Ovary (tissue), 9 donors: ENCODE measurements around the gene CEP128. TPM values are rescaled to one million over a fixed set of nuclear protein-coding genes. Genes with fewer than 3 reads are reported as not detected.

Experiments
- DNase-seq, 5 donors: peaks; one replicate each; pipeline ENCODE4 v3.0.0-alpha.2; 2019 to 2020
- H3K27ac ChIP-seq, 2 donors: fragments of 200-600 bp; one replicate each; pipeline versions ENCODE4 v1.5.1 to v1.8.0; 2019 to 2022
- H3K27me3 ChIP-seq: fragments of 200-600 bp; one replicate; pipeline ENCODE4 v1.8.0; 2022
- H3K36me3 ChIP-seq: fragments of 200-600 bp; sonication (generic); one replicate; pipeline ENCODE4 v1.5.1; 2019
- H3K4me1 ChIP-seq: one replicate; pipeline ENCODE4 v1.8.1; 2013; ENCODE audit warnings: mild to moderate bottlenecking, moderate library complexity; ENCODE audit not compliant: insufficient read depth
- H3K4me3 ChIP-seq: fragments of 200-600 bp; sonication (generic); one replicate; pipeline ENCODE4 v1.5.1; 2017
- H3K9me3 ChIP-seq, 2 donors: fragments of 200-600 bp in 1 of 2; sonication (generic) in 1 of 2; one replicate each; pipeline versions ENCODE4 v1.5.1 to v1.8.1; 2013 to 2019; ENCODE audit warnings: mild to moderate bottlenecking in 1 of 2, moderate library complexity in 1 of 2
- EP300 ChIP-seq: sonication (generic); formaldehyde crosslinking; IDR thresholded peaks from one replicate; pipeline ENCODE4 v1.6.1; 2017; ENCODE audit warnings: antibody characterized with exemption
- POLR2A ChIP-seq: fragments of 450-650 bp; IDR thresholded peaks from one replicate; pipeline ENCODE4 v1.6.1; 2017; ENCODE audit warnings: antibody characterized with exemption, mild to moderate bottlenecking, moderate library complexity
- WGBS, 3 donors: extraction: QIAGEN DNeasy Blood & Tissue Kit in 1 of 3; methylation state at CpG; one replicate each; pipeline versions ENCODE4 v1.1.5 to v1.1.7; 2013 to 2017; 5-methylcytosine and 5-hydroxymethylcytosine counted together
- intact Hi-C, 4 donors: fragments of 100-400 bp; cut with DNase I; formaldehyde crosslinking; loops; one replicate each; pipeline versions ENCODE4 v1.11.0 to v1.15.1; 2022 to 2023
- polyA plus RNA-seq, 2 donors: library from polyadenylated mRNA; stranded (reverse); fragments of 200-250 nt in 1 of 2; fragments of 350-450 nt in 1 of 2; fragmentation: Illumina TruSeq in 1 of 2; extraction: RNeasy Lipid Tissue Mini Kit (QIAGEN cat#74804) in 1 of 2; gene quantifications; one replicate each; pipeline ENCODE4 v1.2.3, GENCODE V29; 2013 to 2014
- total RNA-seq, 7 donors: library from RNA; depleted of rRNA in 2 of 7; stranded (reverse); fragments of >200 nt in 2 of 7; fragmentation: NEBNext Ultra II Directional in 3 of 7; extraction: Animal tissue kit (Norgen Biotek cat#: 25700) in 3 of 7; gene quantifications; one replicate each; pipeline versions ENCODE4 v1.1.0 to v1.2.4, GENCODE V29; 2016 to 2023
- TF ChIP-seq, protein P1 (sequence below), 3 donors: fragments of 450-650 bp in 2 of 3; fragments of 200-600 bp in 1 of 3; IDR thresholded peaks; one replicate each; pipeline versions ENCODE4 v1.5.1 to v1.8.0; 2016 to 2022; ENCODE audit warnings: antibody characterized with exemption in 3 of 3, mild to moderate bottlenecking in 1 of 3
- donor health status: DM: no; HTN: no; CAD: no; lungs with moderate emphysema.
- donor health status: DM: no; HTN: no; CAD: no.
- donor health status: Bipolar disorder and iron deficiency.
- donor health status: DM: yes; HTN: yes; CAD: no.
- donor health status: DM: no; HTN: no; CAD: no.
- donor health status: DM: yes; HTN: yes; CAD: no.

The CEP128 gene
- total and polyA plus RNA-seq, 9 donors = 1.5 to 14.3 (median 6.4) TPM

DNA sequence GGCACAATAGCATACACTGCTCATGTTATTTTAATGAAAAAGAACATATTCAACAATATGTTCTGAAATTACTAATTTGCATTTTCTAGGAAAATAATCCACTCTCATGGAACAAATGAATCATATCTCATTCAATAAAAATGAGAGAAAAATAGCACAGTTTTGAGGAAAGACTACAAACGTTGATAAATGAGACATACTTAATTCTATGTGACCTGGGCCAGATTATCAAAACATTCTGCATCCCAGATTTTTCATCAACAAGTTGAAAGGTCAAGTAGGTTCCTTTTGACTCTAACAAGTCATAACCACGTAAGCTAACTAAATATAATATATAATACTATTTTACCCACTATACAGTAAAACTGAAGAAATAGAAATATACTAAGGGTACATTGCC, 296.7 kb downstream of the CEP128 start:
- H3K4me3 ChIP-seq = no peak overlapping the region
- no peaks in the 10 kb centered on the region for H3K27me3 ChIP-seq
- no peaks in the 10 kb centered on the region for H3K4me1 ChIP-seq
- WGBS, 3 donors = 48 to 62% (median 61%) methylated on average over 2 of the region's 2 CpGs
- no peaks in the 10 kb centered on the region for H3K36me3 ChIP-seq
- intact Hi-C loops = no loop called here
- no peak overlapping the region for H3K27ac ChIP-seq
- H3K9me3 ChIP-seq = no peaks in the 10 kb centered on the region
- no peak for DNase-seq
- no peak for TF ChIP-seq EP300

DNA sequence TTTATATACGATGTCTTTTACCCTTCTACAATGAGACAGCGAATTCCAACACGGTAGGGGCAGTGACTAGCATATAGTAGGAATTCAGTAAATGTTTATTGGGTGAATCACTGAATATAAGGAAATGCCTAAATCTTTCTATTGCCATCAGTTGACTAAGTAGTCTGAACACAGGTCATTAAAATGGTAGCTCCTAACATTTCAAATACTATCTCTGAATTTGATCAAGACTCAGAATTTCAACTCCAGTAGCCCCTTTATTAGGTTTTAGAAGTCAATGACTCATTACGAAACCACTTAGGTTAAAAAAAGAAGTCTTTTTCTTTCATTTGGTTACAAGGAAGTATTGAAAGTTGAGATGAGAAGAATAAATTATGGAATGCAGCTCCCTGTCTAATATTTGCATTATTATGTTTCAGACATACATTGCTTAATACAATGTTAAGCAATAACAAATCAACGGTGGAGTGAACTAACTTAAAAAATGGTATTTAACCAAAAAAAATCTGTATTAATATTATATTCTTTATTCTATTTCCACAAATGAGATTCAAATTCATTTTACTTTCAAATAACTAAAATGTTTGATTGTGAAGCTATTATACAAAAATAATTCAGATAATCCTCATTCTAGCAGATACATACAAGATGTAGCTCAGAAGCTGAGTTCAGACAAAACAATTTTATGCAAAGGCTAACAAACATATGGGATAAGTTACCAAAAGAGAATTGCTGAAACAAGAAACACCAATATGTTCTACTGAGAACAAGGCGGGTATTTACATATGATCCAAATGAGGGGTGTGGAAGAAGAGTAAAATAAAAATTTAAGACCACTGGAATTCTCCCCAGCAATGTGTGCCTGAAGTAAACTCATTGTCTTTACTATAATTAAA, 302.7 kb downstream of the CEP128 start:
- DNase-seq = no peak
- Histone ChIP-seq H3K4me1 (no peaks in the 10 kb centered on the region), H3K36me3 (no peaks in the 10 kb centered on the region), H3K27ac (no peak overlapping the region), H3K27me3 (no peaks in the 10 kb centered on the region), H3K9me3 (no peaks in the 10 kb centered on the region), H3K4me3 (no peak overlapping the region)
- TF ChIP-seq POLR2A = no peak
- no peak for TF ChIP-seq EP300
- TF ChIP-seq, protein P1, sequence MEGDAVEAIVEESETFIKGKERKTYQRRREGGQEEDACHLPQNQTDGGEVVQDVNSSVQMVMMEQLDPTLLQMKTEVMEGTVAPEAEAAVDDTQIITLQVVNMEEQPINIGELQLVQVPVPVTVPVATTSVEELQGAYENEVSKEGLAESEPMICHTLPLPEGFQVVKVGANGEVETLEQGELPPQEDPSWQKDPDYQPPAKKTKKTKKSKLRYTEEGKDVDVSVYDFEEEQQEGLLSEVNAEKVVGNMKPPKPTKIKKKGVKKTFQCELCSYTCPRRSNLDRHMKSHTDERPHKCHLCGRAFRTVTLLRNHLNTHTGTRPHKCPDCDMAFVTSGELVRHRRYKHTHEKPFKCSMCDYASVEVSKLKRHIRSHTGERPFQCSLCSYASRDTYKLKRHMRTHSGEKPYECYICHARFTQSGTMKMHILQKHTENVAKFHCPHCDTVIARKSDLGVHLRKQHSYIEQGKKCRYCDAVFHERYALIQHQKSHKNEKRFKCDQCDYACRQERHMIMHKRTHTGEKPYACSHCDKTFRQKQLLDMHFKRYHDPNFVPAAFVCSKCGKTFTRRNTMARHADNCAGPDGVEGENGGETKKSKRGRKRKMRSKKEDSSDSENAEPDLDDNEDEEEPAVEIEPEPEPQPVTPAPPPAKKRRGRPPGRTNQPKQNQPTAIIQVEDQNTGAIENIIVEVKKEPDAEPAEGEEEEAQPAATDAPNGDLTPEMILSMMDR (IDR thresholded peaks at IDR 0.05) = no peak
- intact Hi-C loops = no loop called here
- WGBS, 3 donors = 93 to 97% (median 97%) methylated on average over 6 of the region's 6 CpGs

DNA sequence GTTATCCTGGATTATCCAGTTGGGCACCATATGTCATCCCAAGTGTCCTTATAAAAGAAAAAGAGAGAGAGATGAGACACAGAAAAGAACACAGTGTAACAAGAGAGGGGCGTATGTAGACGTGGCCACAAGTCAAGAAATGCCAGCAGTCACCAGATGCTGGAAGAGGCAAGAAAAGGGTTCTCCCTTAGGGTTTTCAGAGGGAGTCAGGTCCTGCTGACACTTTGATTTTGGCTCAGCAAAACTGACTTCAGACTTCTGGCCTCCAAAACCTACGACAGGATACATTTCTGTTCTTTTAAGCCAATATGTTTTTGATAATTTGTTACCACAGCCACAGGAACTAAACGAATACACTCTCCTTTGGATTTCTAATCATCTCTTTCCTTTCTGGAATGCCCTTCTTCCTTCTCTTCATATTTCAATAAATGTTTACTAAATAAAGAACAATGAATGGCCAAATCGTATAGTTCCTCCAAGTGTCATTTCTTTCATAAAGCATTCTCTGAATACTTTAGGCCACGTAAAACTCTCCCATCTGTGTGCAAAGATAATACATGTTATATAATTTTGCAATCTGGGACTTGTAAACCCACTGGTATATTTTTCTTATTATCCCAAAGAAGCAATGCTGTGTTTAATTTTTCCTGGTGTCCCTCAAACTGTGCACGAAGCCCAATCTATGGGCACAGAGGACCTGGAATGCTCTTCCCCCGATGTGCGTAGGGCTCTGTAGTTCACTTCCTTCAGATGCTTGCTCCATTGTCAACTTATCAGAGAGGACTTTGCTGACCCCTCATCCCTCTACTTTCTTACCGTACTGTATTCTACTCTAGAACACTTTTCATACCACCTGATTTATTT, 303.6 kb downstream of the CEP128 start:
- H3K27ac ChIP-seq = no peak overlapping the region
- no peaks in the 10 kb centered on the region for H3K4me1 ChIP-seq
- DNase-seq = no peak
- 79 to 85% (median 85%) methylated on average over 10 of the region's 10 CpGs for WGBS, 3 donors
- no peaks in the 10 kb centered on the region for H3K27me3 ChIP-seq
- H3K9me3 ChIP-seq = no peaks in the 10 kb centered on the region
- intact Hi-C loops = no loop called here
- TF ChIP-seq EP300 = no peak
- TF ChIP-seq POLR2A = no peak
- TF ChIP-seq, protein P1 (IDR thresholded peaks at IDR 0.05) = no peak
- no peak overlapping the region for H3K4me3 ChIP-seq
- H3K36me3 ChIP-seq = no peaks in the 10 kb centered on the region

DNA sequence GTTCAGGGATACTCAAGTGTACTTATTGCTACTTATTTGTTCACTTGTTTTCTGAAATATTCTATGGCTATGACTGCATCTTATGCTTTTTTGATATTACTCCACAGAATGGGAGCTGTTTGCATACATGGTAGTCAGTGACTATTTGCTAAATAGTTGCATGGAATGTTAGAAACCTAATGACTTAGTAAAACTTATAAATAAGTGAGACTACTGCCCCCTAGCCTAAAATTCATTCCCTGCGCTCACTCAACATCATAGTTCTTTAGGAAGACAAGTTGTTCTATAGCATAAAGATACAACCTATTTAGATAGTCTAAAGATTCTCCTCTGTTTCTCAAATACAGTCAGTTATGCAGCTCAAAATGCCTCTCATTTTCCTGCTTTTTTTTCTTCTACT, 305.5 kb downstream of the CEP128 start:
- H3K36me3 ChIP-seq = no peaks in the 10 kb centered on the region
- no peaks in the 10 kb centered on the region for H3K9me3 ChIP-seq
- no peak overlapping the region for H3K27ac ChIP-seq
- TF ChIP-seq, protein P1 (IDR thresholded peaks at IDR 0.05) = no peak
- TF ChIP-seq EP300 = no peak
- TF ChIP-seq POLR2A = no peak
- H3K4me3 ChIP-seq = no peak overlapping the region
- H3K27me3 ChIP-seq = no peaks in the 10 kb centered on the region
- H3K4me1 ChIP-seq = no peaks in the 10 kb centered on the region
- intact Hi-C loops = no loop called here
- 92 to 97% (median 96%) methylated on average over 1 of the region's 1 CpG for whole genome bisulfite sequencing, 3 donors
- no peak for DNase-seq
